ENCODE results near the gene OR8I2.

DNA sequence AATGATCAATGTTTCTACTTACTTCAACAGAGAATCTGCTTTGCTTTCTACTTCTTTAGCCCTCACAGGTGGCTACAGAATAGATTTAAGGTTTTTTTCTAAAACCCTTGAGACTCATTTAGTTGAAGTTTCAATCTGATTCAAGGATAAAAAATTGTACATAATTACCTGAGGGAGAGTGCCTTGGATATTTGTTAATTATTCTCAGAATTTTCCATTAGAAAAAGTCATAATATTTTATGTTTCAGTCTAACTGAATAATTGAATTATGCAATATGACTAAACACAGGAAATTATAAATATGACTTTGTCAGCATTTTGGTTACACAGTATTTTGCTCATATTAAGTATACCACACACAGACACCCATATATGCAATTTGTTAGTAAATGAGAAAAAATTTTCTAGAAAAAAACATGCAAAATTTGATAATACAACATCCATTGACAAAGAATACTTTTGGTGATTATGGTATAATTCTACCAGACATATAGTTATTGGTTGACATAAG is 47.1 kb downstream of the OR8I2 start, which contains the start of gene OR8J3:
- no peak for TF ChIP-seq GATA2 (IDR thresholded peaks at IDR 0.05; ENCODE audit: low read depth, low read length)
- no peak for TF ChIP-seq GATA3 (IDR thresholded peaks at IDR 0.05; ENCODE audit: low read depth, low read length)
